HCT116 (cell line): ENCODE data around the gene OLFML2B. TPM values are rescaled to one million over a fixed set of nuclear protein-coding genes. Genes with fewer than 3 reads are reported as not detected.

Source experiments
- ATAC-seq: fragments of 200-7000 bp; cut with Tn5 transposase; 2 replicates; pipeline ENCODE4 v1.9.1; 2020; ENCODE audit warnings: mild to moderate bottlenecking, moderate library complexity
- BruUV-seq: library from RNA; stranded (reverse); fragments of 400-500 nt; replicated peaks from 2 replicates; lab custom pipeline; 2021; lab: Mats Ljungman, UMichigan
- CTCF ChIA-PET: fragments of 300-600 bp; sonication (Branson Sonifier 250); formaldehyde crosslinking; loops from one replicate; lab custom pipeline; 2021; ENCODE audit warnings: antibody characterized with exemption; lab: Charles Lee
- POLR2A ChIA-PET: fragments of 300-600, 350-600 bp; sonication (Branson Sonifier 250); formaldehyde crosslinking; loops from one replicate; lab custom pipeline; 2021; ENCODE audit warnings: antibody characterized with exemption; lab: Charles Lee
- RAD21 ChIA-PET, 2 experiments: fragments of 300-600 bp; sonication (Branson Sonifier 250); formaldehyde crosslinking; loops; one replicate each; lab custom pipeline; 2023; ENCODE audit warnings: low total read pairs in 2 of 2; ENCODE audit not compliant: uncharacterized antibody in 2 of 2, unreplicated experiment in 2 of 2, low non-redundant PET in 1 of 2; lab: Charles Lee
- DNase-seq: peaks from one replicate; pipeline ENCODE4 v3.0.0-alpha.2; 2010; ENCODE audit warnings: low read depth, low spot score
- H2AFZ ChIP-seq: fragments of 200-600 bp; shearing (Covaris generic), sonication (generic); 2 replicates; pipeline ENCODE4 v1.6.1; 2017; ENCODE audit warnings: low read depth, mixed run types, mixed read lengths, antibody characterized with exemption, low read length; ENCODE audit not compliant: poor library complexity, severe bottlenecking
- H3K27ac ChIP-seq: 2 replicates; pipeline ENCODE4 v1.5.1; 2012; ENCODE audit warnings: low read depth, low read length
- H3K27me3 ChIP-seq: fragments of 200-600 bp; sonication (generic); 2 replicates; pipeline ENCODE4 v1.6.1; 2016; ENCODE audit warnings: mixed run types, low read length, mixed read lengths; ENCODE audit not compliant: insufficient read depth
- H3K36me3 ChIP-seq, 2 experiments: fragments of 200-500 bp in 1 of 2; fragments of 200-600 bp in 1 of 2; sonication (Bioruptor generic) in 1 of 2; sonication (generic) in 1 of 2; 2 replicates each; pipeline versions ENCODE4 v1.5.1 to v1.6.1; 2014 to 2016; ENCODE audit warnings: low read length in 2 of 2, inconsistent platforms in 1 of 2, mixed read lengths in 1 of 2, mixed run types in 1 of 2; ENCODE audit not compliant: insufficient read depth in 2 of 2, control insufficient read depth in 1 of 2
- H3K4me1 ChIP-seq, 2 experiments: fragments of 200-600 bp in 1 of 2; sonication (generic) in 1 of 2; 2 replicates each; pipeline versions ENCODE4 v1.5.1 to v1.6.1; 2012 to 2017; ENCODE audit warnings: low read length in 2 of 2, inconsistent platforms in 1 of 2, mild to moderate bottlenecking in 1 of 2, mixed read lengths in 1 of 2, mixed run types in 1 of 2, moderate library complexity in 1 of 2; ENCODE audit not compliant: insufficient read depth in 2 of 2, control insufficient read depth in 1 of 2
- H3K4me2 ChIP-seq: fragments of 200-600 bp; sonication (generic); 2 replicates; pipeline ENCODE4 v1.6.1; 2017; ENCODE audit warnings: mixed run types, low read length, mixed read lengths
- H3K4me3 ChIP-seq, 2 experiments: fragments of 200-600 bp in 1 of 2; sonication (generic) in 1 of 2; replicated peaks in 1 of 2; 2 replicates each; pipeline ENCODE4 v1.5.1; 2011 to 2016; ENCODE audit warnings: low read length in 2 of 2, control low read depth in 1 of 2, low read depth in 1 of 2, mild to moderate bottlenecking in 1 of 2, mixed read lengths in 1 of 2, mixed run types in 1 of 2
- H3K79me2 ChIP-seq: fragments of 200-600 bp; sonication (generic); 2 replicates; pipeline ENCODE4 v1.6.1; 2017; ENCODE audit warnings: mild to moderate bottlenecking, mixed run types, low read length, moderate library complexity, mixed read lengths; ENCODE audit not compliant: insufficient read depth
- H3K9ac ChIP-seq: fragments of 200-600 bp; sonication (generic); 2 replicates; pipeline ENCODE4 v1.6.1; 2016; ENCODE audit warnings: low read length, mixed read lengths
- H3K9me2 ChIP-seq: fragments of 200-600 bp; sonication (generic), shearing (Covaris generic); 2 replicates; pipeline ENCODE4 v1.6.1; 2017; ENCODE audit warnings: mixed run types, mild to moderate bottlenecking, moderate library complexity; ENCODE audit not compliant: insufficient read depth
- H3K9me3 ChIP-seq, 2 experiments: fragments of 200-500 bp in 1 of 2; fragments of 200-600 bp in 1 of 2; sonication (Bioruptor generic) in 1 of 2; sonication (generic) in 1 of 2; 2 replicates each; pipeline ENCODE4 v1.6.1; 2014 to 2017; ENCODE audit warnings: low read length in 2 of 2, mixed read lengths in 2 of 2, inconsistent platforms in 1 of 2, low read depth in 1 of 2, mild to moderate bottlenecking in 1 of 2, mixed run types in 1 of 2, moderate library complexity in 1 of 2; ENCODE audit not compliant: control insufficient read depth in 1 of 2, insufficient read depth in 1 of 2
- H4K20me1 ChIP-seq: fragments of 200-600 bp; sonication (generic), shearing (Covaris generic); 2 replicates; pipeline ENCODE4 v1.6.1; 2017; ENCODE audit warnings: mixed run types, mild to moderate bottlenecking, moderate library complexity; ENCODE audit not compliant: insufficient read depth
- CEBPB ChIP-seq: IDR thresholded peaks from 2 replicates; pipeline ENCODE4 v1.6.1; 2012; ENCODE audit warnings: low read depth
- EGR1 ChIP-seq: IDR thresholded peaks from 2 replicates; pipeline ENCODE4 v1.6.1; 2012; ENCODE audit warnings: low read depth
- ELF1 ChIP-seq: IDR thresholded peaks from 2 replicates; pipeline ENCODE4 v1.6.1; 2012; ENCODE audit warnings: low read depth, borderline replicate concordance
- EZH2phosphoT487 ChIP-seq: fragments of 200-600 bp; IDR thresholded peaks from 2 replicates; pipeline ENCODE4 v1.6.1; 2018; ENCODE audit warnings: antibody characterized with exemption, borderline replicate concordance
- JUND ChIP-seq: IDR thresholded peaks from 2 replicates; pipeline ENCODE4 v1.6.1; 2012
- POLR2A ChIP-seq: IDR thresholded peaks from 2 replicates; pipeline ENCODE4 v1.7.0; 2011; ENCODE audit warnings: borderline replicate concordance; ENCODE audit not compliant: insufficient read depth, insufficient read length; ENCODE audit errors: extremely low read depth
- POLR2AphosphoS5 ChIP-seq: IDR thresholded peaks from 2 replicates; pipeline ENCODE4 v1.6.1; 2011; ENCODE audit warnings: mild to moderate bottlenecking, low read depth, low read length, moderate library complexity
- RAD21 ChIP-seq: IDR thresholded peaks from 2 replicates; pipeline ENCODE4 v1.6.1; 2012; ENCODE audit warnings: low read depth, mild to moderate bottlenecking
- SIN3A ChIP-seq: IDR thresholded peaks from 2 replicates; pipeline ENCODE4 v1.6.1; 2012; ENCODE audit warnings: low read depth
- SP1 ChIP-seq: IDR thresholded peaks from 2 replicates; pipeline ENCODE4 v1.6.1; 2012; ENCODE audit warnings: low read depth
- TCF7L2 ChIP-seq: IDR thresholded peaks from 2 replicates; pipeline ENCODE4 v1.7.0; 2011; ENCODE audit warnings: borderline replicate concordance, inconsistent platforms; ENCODE audit not compliant: insufficient read depth, insufficient read length; ENCODE audit errors: extremely low read depth
- YY1 ChIP-seq: IDR thresholded peaks from 2 replicates; pipeline ENCODE4 v1.6.1; 2011; ENCODE audit warnings: low read length, low read depth, moderate library complexity, mild to moderate bottlenecking; ENCODE audit not compliant: insufficient replicate concordance; ENCODE audit errors: extremely low read depth
- ZFX ChIP-seq: fragments of 450-650 bp; IDR thresholded peaks from 2 replicates; pipeline ENCODE4 v1.6.1; 2017
- intact Hi-C: fragments of 100-400 bp; cut with micrococcal nuclease; formaldehyde crosslinking; loops from 2 replicates; pipeline ENCODE4 v1.10.0; 2022
- total RNA-seq: library from RNA; stranded (reverse); gene quantifications from one replicate; pipeline ENCODE4 v1.2.1, GENCODE V29; 2021; ENCODE audit not compliant: unreplicated experiment
- TF ChIP-seq, protein P1 (sequence below): IDR thresholded peaks from 2 replicates; pipeline ENCODE4 v1.6.1; 2012
- TF ChIP-seq, protein P2 (sequence below): IDR thresholded peaks from 2 replicates; pipeline ENCODE4 v1.6.1; 2011; ENCODE audit warnings: mild to moderate bottlenecking, low read length, moderate library complexity; ENCODE audit not compliant: insufficient replicate concordance; ENCODE audit errors: extremely low read depth

The OLFML2B gene
- total RNA-seq, 1 experiment from 2014 or later = 1.3 TPM

DNA sequence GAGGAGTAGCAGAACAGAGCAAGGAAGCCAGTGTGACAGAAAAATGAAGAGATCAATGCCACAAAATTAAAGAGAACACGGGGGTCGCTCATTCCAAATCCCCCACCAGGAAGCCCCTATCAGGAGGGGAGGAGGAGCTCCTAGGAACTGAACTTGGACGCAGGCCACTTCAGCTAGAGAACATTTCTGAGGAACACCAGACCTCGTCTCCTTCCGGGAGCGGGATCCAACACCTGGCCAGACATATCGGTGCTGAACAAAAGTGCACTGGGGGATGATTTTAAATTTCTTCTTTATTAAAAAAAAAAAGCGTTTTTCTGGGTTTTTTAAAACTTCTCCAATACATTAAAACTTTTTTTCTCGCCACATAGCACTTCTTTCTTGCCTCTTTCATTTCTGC is 40.8 kb downstream of the OLFML2B start:
- no peak overlapping the region for H2AFZ ChIP-seq
- no peaks in the 10 kb centered on the region for H3K4me1 ChIP-seq
- no peak overlapping the region for H3K4me3 ChIP-seq
- intact Hi-C loops = no loop called here
- RAD21 ChIA-PET = no interaction called here
- no peak overlapping the region for H3K9ac ChIP-seq
- H3K79me2 ChIP-seq = no peaks in the 10 kb centered on the region
- H3K27me3 ChIP-seq = no peaks in the 10 kb centered on the region
- H3K36me3 ChIP-seq = no peaks in the 10 kb centered on the region
- H3K4me2 ChIP-seq = no peak overlapping the region
- no peaks in the 10 kb centered on the region for H4K20me1 ChIP-seq
- no peak for ATAC-seq
- TF ChIP-seq JUND (no peak), CEBPB (no peak), TCF7L2 (no peak), POLR2AphosphoS5 (no peak), POLR2A (no peak), EGR1 (no peak), EZH2phosphoT487 (no peak), ZFX (no peak), SP1 (no peak), RAD21 (no peak), ELF1 (no peak), YY1 (no peak), SIN3A (no peak)
- TF ChIP-seq, protein P1, sequence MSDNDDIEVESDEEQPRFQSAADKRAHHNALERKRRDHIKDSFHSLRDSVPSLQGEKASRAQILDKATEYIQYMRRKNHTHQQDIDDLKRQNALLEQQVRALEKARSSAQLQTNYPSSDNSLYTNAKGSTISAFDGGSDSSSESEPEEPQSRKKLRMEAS = no peak
- TF ChIP-seq, protein P2, sequence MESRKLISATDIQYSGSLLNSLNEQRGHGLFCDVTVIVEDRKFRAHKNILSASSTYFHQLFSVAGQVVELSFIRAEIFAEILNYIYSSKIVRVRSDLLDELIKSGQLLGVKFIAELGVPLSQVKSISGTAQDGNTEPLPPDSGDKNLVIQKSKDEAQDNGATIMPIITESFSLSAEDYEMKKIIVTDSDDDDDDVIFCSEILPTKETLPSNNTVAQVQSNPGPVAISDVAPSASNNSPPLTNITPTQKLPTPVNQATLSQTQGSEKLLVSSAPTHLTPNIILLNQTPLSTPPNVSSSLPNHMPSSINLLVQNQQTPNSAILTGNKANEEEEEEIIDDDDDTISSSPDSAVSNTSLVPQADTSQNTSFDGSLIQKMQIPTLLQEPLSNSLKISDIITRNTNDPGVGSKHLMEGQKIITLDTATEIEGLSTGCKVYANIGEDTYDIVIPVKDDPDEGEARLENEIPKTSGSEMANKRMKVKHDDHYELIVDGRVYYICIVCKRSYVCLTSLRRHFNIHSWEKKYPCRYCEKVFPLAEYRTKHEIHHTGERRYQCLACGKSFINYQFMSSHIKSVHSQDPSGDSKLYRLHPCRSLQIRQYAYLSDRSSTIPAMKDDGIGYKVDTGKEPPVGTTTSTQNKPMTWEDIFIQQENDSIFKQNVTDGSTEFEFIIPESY = no peak
- TF ChIP-seq, all 23 proteins: peak for 0
- Histone ChIP-seq H3K9me2 (no peaks in the 10 kb centered on the region), H3K27ac (no peak overlapping the region), H3K9me3 (peaks cover 0 to 8% of the 10 kb centered on the region in 2 experiments; a peak in 2 of 4 replicates)
- ChIA-PET CTCF (no interaction called here), POLR2A (no interaction called here)
- no TSS peak for BruUV-seq
- no peak for DNase-seq
